Embryonic facial prominence (tissue), 1 donor: ENCODE measurements around the gene MECR.
"Not testable (repeated sequence)": the region's sequence is repeated elsewhere in the genome, so short reads cannot be mapped to it uniquely, and the experiment has no call there.

Source experiments
- DNase-seq: peaks from one replicate; pipeline ENCODE4 v3.0.0-alpha.2; 2016; ENCODE audit errors: extremely low spot score

Gene MECR

DNA sequence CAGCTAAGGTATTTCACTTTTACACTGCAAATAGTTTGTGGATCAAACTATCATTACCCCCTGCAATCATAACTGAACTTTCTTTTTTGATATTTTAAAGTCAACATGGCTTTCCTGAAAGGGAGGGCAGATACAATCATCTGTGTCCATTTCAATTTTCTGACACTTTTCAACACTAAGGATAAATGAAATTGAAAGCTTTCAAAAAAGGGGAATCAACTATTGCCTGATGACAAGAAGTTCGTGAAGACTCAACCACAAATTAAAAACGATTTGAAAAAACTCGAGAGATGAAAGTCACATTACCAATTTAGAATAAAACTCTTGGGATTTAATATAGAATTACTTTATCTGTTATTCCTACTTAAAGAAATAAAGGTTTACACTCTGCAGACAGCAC lies 60.8 kb downstream of the MECR start:
- no peak for DNase-seq

DNA sequence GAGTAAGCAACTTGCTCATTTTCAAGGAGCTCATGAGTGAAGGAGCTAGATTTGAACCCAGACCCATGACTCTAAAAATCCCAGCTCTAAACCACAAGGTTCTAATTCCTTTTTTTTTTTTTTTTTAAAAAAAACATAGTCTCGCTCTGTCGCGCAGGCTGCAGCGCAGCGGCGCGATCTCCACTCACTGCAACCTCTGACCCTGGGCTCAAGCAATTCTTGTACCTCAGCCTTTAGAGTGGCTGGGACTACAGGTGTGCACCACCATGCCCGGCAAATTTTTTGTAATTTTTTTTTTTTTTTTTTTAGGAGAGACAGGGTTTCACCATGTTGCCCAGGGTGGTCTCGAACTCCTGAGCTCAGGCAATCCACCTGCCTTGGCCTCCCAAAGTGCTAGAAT lies 62.8 kb downstream of the MECR start:
- DNase-seq, result no peak

DNA sequence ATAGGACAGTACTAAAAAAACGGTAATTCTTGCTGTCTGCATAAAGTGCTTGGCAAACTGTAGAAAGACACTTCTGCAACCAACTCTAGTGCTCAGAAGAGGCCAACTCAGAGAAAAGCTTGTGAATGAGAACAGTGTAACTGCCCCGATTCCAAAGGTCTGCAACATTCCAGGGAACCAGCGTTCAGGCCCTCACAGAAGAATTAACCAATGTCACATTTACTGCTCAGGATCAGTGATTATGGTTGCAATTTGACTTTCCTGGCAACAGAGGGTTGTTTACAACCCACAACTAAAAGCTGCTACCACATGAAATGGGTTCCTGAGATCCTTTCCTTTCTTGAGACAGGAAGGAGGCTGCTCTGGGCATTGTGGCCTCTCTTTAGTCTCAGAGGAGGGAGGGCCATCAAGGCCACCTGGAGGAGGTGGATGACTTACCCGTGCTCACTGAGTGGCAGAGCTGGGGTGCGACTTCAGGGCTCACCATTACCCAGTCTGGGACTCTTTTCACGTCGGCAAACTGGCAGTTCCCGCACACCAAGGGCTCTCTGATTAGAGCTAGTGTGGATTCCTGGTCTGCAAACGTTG lies 64.3 kb downstream of the MECR start:
- DNase-seq, result no peak

DNA sequence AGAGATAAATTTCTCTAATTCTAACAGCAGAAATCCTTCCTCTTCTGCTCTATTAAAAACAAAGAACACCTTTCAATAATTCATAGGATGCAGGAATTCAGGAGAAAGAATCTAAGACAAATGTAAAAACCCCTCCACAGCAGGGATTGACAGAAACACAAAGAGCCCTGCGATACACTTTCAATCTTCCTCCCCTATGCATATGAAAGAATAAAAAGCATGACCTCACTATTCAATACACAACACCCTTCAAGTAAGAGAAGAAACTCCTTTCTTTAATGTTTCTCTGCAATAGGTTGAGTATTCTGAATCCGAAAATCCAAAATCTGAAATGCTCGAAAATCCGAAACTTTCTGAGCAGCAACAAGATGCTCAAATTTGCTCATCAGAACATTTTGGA lies 66.1 kb downstream of the MECR start:
- DNase-seq, result no peak

DNA sequence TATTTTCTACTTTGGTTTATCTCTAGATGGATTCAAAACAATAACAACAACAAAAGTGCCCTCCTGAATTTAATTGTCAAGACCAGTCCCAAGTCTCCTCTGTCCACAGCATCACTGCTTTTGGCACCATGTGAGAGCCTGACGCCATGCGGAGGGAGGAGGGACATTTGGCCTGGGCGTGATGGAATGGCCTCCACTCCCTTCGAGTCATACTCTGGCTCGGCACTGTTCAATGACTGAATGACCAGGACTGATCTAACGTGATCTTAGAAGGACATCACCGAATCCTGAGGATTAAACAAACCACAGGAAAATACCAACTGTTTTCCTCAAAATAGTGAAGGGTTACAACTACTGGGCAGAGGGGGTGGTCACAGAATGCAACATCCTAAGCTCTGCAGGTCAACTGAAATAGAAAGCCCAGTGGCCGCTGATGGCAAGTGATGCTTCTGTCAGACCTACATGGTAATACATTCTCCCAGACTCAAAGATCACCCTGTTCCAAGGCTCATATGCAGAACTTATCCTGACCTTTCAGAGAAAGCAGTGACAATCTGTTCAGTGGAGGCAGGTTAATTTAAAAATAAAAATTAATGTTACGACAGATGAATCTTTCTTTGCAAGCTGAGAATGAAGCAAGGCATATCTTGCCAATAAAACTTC lies 68.1 kb downstream of the MECR start:
- no peak for DNase-seq

DNA sequence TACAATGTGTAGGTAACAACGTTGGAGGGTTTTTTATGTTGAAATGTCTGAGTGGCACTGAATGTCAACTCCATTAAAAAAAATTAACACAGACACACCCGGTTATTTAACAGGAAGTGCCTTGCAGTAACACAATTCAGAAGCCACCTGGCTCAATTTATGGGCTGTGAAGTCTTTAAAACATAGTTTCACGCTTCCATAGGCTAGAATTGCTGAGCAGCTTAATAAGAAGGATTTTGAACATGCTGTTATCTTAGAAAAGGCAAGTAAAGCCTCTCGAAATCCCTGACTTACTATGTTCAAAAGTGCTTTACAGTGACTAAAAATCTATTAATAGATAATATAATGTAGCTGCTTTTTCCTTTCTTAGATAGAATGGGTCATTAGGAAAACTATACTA lies 68.7 kb downstream of the MECR start:
- no peak for DNase-seq

DNA sequence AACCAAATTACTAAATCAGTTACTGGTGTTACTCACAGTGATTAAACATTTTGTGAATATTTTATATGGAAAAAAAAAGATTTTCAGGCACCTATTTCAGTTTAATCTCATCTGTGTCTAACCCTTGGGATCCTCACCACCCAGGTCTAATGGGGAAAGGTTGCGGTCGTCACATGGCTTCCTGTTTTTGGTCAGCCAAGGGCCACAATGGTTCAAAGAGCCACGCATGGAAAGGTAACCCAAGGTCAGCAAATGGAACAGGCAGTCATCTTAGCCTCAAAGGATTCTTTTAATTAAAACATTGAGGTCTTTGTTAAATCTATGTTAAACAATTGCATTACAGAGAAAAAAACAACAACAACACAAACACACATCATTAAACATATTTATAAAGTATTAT lies 71.0 kb downstream of the MECR start:
- DNase-seq, result no peak

DNA sequence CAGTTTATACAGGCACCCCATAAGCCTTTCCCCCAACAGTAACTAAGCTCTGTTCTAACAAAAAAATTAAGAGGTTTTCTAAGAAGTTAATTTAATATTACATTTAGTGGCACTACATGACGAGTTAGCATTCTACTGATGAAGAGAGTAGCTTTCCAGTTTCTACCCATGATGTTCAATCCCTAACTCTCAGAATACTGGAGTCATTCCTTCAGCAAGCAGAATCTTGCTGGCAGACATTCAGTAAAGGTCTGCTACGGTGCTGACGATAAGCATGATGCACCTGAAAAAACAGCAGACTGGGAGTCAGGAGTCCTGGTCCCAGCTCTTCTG lies 73.5 kb downstream of the MECR start:
- no peak for DNase-seq

DNA sequence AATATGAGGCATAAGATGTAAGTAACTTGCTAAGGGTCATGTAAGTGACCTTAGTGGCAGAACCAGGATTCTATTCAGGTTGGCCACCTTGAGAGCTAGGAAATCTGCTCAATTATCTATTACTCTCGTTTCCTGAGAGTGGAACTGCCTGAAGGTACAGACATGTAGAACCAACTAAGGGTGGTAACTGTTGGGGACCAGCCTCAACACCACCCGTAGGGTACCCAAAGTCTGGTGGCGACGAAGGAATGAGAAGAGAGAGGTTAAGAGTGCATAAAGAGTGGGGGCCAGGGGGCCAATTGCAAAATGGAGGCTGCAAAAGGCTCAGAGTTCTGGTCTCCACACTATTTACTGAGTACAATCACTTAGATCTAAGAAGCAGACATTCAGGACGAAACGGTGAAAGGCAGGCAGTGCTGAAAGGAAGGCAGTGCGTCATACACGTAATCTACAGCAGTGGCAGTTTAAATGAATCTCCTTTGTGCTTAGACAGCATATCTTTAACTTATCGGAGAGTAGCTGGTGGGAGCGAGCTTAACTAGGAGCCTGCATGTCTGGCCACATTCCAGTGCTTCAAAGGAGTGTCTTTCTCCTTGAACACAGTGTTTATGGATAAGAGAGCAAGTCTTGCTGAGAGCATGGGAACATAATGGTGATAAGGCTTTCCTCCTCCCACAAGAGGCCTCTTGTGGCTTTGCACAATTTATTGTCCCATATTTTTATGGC lies 74.0 kb downstream of the MECR start:
- no peak for DNase-seq

DNA sequence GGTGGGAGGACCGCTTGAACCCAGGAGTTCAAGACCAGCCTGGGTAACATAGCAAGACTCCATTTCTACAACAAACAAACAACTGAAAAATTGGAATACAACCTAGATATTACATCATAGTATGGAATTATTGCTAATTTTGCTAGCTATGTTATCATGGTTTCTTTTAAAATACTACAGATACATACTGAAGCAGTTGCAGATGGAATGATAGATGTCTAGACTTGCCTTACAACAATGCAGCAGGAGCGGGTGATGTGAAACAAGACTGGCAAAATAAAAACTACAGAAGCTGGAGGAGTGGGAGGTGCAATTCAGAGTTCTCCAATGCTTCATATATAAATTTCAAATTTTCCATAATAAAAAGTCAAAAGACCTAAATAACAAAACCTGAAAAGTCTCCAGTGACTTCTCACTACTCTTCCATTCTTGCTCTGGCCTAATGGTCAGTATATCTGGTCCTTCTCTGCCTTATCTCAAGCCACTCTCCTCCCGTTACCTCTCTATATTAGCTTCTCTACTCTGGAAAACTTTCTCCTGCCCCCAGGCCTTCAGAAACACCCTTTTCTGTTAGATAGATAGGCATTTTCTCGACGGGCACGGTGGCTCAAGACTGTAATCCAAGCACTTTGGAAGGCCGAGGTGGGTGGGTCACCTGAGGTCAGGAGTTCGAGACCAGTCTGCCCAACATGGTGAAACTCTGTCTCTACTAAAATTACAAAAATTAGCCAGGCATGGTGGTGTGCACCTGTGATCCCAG lies 78.5 kb downstream of the MECR start:
- no peak for DNase-seq

DNA sequence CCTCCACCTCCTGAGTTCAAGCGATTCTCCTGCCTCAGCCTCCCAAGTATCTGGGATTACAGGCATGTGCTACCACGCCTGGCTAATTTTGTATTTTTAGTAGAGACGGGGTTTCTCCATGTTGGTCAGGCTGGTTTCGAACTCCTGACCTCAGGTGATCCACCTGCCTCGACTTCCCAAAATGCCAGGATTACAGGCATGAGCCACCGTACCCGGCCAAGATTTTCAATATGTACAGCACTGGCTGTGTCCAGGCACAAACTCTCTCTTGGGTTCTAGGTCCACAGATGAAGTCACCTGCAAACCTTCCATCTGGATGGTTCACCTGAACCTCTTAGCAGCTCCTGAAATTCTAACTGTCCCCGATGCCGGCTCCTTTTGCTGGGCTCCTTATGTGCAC lies 80.4 kb downstream of the MECR start:
- DNase-seq, result not testable (repeated sequence)

DNA sequence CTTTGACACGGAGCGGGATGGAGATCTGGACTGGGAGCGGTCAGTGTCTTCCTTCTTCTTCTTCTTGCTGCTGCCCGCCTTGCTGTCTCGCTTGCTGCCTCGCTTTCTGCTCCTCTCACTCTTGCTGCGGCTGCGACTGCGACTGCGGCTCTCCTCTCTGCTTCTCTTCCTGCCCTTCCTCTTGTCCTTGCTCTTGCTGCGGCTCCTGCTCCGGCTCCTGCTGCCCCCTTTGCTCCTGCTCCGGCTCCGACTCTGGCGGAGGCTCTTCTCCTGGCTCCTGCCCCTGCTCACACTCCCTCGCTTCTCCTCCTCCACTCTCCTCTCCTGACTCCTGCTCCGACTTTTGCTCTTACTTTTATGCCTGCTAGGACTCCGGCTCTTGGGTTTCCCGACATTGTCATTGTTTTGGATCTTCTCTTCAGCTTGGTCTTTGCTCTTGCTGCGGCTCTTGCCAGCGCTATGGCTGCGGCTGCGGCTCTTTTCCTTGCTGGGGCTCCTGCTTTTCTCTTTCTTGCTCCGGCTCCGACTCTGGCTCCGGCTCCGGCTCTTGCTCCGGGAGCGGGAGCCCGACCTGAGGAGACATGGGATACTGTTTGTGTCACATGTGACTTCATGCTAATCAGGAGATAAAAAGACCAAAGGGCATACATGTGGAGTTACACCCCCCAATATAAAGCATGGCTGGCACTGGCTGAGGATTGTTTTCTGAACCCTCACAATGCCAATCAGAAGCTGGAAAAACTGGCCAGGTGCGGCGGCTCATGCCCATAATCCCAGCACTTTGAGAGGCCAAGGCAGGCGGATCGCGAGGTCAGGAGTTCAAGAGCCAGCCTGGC lies 81.9 kb downstream of the MECR start:
- no peak for DNase-seq

DNA sequence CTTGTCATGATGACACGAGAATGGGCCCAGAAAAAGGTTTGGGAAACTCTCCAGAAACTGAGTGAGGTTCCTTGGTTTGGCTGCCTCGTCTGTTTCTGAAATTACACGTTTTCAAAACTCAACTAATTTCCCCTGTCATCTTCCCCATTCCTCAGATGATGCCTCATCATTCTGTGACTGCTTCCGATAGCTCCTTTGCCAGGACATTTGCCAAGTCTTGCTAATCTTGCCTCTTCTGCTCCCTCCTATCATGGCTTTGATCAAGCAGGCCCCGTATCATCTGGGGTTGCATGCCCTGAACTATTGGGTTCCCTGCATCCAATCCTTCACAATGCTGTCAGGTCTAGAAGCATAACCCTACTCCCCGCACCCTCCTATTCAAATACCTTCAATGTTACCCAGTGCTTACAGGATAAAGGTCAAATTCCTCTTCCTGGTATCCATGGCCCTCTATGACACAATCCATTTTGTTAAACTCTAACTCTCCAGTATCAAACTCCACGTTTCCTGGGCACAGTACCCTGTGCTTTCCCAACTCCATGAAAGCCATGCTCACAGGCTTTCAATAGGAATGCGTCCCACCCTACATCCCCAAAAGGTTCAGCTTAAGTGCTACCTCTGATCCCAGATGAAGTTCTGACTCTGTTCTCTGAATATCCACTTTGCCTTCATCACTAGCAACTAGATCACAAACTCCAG lies 84.8 kb downstream of the MECR start:
- no peak for DNase-seq

DNA sequence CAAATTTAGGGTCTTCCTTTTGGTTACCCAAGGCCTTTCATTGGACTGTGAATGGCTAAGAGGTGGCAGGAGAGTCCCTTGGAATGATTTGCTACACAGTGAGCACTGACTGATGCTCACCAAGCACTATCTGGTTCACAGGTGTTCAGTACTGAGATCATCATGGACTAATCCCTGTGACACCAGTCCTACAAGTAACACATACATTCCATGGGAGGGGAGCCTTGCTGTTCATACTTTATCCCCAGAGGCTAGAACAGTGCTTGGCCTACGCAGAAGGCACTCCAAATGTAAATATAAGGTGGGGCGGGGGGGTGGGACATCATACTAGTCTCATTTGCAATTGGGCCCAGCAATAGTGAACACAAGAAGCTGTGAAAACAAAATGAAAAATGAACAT lies 86.6 kb downstream of the MECR start:
- DNase-seq, result no peak

DNA sequence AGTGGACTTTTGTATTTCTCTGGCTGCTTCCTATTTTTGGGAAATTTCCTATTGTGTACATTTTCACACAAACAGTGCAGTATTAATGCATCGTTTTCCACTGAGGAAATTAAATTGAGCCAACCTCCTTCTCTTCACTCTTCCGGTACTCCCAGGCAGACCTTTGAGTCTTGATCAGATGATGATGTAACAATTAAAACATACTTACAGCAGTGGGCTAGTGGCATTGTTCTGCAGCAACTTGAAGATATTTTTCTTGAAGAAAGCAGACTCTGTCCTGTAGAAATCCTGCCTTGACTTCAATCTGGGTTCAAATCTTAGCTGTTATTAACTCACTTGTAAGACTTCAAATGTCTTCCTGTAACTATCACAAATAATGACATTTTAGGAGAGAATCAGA lies 88.0 kb downstream of the MECR start:
- DNase-seq, result no peak
